ENCODE results near the gene DISP3. TPM values are rescaled to one million over a fixed set of nuclear protein-coding genes. Genes with fewer than 3 reads are reported as not detected.

The DISP3 gene
- polyA plus RNA-seq, 1 of the 3 experiments (the other 2 are of a cell fraction) = 0.08 TPM

DNA sequence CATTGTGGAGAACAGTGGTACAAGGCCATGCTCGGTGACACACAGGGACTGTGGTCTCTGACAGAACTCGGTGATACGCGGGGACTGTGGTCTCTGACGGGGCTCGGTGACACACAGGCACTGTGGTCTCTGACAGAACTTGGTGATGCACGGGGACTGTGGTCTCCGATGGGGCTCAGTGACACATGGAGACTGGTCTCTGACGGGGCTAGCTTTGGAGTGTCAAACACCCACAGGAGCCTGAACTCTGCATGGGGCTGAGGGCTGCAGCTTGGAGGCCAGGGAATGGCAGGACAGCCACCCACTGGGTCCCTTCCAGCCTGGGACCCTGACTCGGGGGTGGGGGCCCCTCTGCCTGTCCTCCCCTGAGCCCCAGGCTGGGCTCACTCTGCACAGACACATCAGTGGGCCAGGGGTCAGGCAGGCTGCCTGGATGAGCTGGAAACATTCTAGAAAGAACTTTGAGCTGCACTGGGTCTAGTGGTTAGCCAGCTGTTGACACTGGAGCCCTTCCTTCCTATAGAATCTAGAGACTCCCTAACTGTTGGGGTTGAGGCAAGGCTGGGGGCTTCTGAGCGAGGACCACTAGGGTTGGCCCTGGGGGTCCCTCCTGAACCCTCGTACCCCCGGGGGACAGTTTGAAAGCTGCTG is 49.8 kb downstream of the DISP3 start (continued):
- no peak for TF ChIP-seq EZH2phosphoT487 (IDR thresholded peaks at IDR 0.05; ENCODE audit: borderline replicate concordance, low read depth)
- TF ChIP-seq, protein P1, sequence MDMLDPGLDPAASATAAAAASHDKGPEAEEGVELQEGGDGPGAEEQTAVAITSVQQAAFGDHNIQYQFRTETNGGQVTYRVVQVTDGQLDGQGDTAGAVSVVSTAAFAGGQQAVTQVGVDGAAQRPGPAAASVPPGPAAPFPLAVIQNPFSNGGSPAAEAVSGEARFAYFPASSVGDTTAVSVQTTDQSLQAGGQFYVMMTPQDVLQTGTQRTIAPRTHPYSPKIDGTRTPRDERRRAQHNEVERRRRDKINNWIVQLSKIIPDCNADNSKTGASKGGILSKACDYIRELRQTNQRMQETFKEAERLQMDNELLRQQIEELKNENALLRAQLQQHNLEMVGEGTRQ (IDR thresholded peaks at IDR 0.05; ENCODE audit: borderline replicate concordance, low read depth, low read length) = no peak

- Histone ChIP-seq H3K79me2 (ENCODE audit: insufficient read depth) (no peaks in the 10 kb centered on the region), H2AFZ (ENCODE audit: low read depth) (no peak overlapping the region), H3K9me3 (no peaks in the 10 kb centered on the region), H3K9me2 (no peaks in the 10 kb centered on the region), H3K4me1 (ENCODE audit: control insufficient read depth in 1 of 2, insufficient read depth in 2 of 2, low read depth in 1 of 2, low read length in 1 of 2) (no peaks in the 10 kb centered on the region), H3K27me3 (ENCODE audit: insufficient read depth) (no peaks in the 10 kb centered on the region), H3K4me3 (ENCODE audit: low read depth in 2 of 2, low read length in 1 of 2) (no peak overlapping the region), H3K4me2 (no peak overlapping the region), H3F3A (replicated peaks; ENCODE audit: insufficient read depth) (no peaks in the 10 kb centered on the region), H3K9ac (no peak overlapping the region), H3K27ac (ENCODE audit: low read depth in 2 of 2, low read length in 1 of 2) (no peak overlapping the region), H3K36me3 (replicated peaks in 1 of 2; ENCODE audit: control insufficient read depth in 1 of 2, insufficient read depth in 2 of 2, low read length in 1 of 2) (no peaks in the 10 kb centered on the region), H4K20me1 (ENCODE audit: insufficient read depth) (no peaks in the 10 kb centered on the region)
- WGBS (ENCODE audit: low lambda C conversion rate) = 31% methylated on average over 2 of the region's 10 CpGs
- no peak for DNase-seq
- ChIA-PET CTCF (interaction anchor here (0.6 kb wide), 1 partner anchor 182 kb away, joined by 3 read pairs; no protein-coding TSS in a partner anchor), POLR2A (no interaction called here)
- TF ChIP-seq, protein P1 (IDR thresholded peaks at IDR 0.05; ENCODE audit: borderline replicate concordance, low read depth, low read length) = no peak
- TF ChIP-seq, protein P2, sequence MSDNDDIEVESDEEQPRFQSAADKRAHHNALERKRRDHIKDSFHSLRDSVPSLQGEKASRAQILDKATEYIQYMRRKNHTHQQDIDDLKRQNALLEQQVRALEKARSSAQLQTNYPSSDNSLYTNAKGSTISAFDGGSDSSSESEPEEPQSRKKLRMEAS (IDR thresholded peaks at IDR 0.05; ENCODE audit: low read depth) = no peak
- no peak for TF ChIP-seq YY1 (IDR thresholded peaks at IDR 0.05; ENCODE audit: low read depth)
- TF ChIP-seq MXI1 (IDR thresholded peaks at IDR 0.05; ENCODE audit: low read depth, low read length) = no peak
- TF ChIP-seq CTCF (IDR thresholded peaks at IDR 0.05) = no peak
- no peak for TF ChIP-seq GABPA (IDR thresholded peaks at IDR 0.05; ENCODE audit: low read depth)
- TF ChIP-seq REST (IDR thresholded peaks at IDR 0.05; ENCODE audit: low read depth, low read length) = no peak
- no peak for TF ChIP-seq TAF1 (IDR thresholded peaks at IDR 0.05; ENCODE audit: borderline replicate concordance, low read depth, low read length)
Measured at GRCh38 chr1:11529330-11529729, 50.4 kb downstream of the DISP3 start.
